ENCODE data around the gene AGGF1.
A peak's percentile ranks its signal among the peaks of the same experiment; 100 is the strongest.
"Not testable (repeated sequence)": the region's sequence is repeated elsewhere in the genome, so short reads cannot be mapped to it uniquely, and the experiment has no call there.

AGGF1 gene

GRCh38 chr5:77087484-77088261, 57.5 kb downstream of the AGGF1 start:
- DNase-seq (ENCODE audit: low read depth), result no peak

- no peak for DNase-seq (ENCODE audit: low read depth)
Measured at GRCh38 chr5:77095189-77095588, 65.0 kb downstream of the AGGF1 start.

GRCh38 chr5:77101298-77101697, 71.1 kb downstream of the AGGF1 start:
- DNase-seq (ENCODE audit: low read depth), result peak; percentile 70

GRCh38 chr5:77102549-77102948, 72.3 kb downstream of the AGGF1 start:
- DNase-seq (ENCODE audit: low read depth), result no peak

GRCh38 chr5:77103457-77103856, 73.3 kb downstream of the AGGF1 start:
- DNase-seq (ENCODE audit: low read depth), result no peak

GRCh38 chr5:77104813-77105212, 74.6 kb downstream of the AGGF1 start:
- no peak for DNase-seq (ENCODE audit: low read depth)

- DNase-seq (ENCODE audit: low read depth), result not testable (repeated sequence)
Measured at GRCh38 chr5:77107035-77107434, 76.8 kb downstream of the AGGF1 start.
